Lower leg skin (tissue), 3 donors: ENCODE results near the gene SLC41A3.

Experiments used
- CTCF ChIP-seq, 3 donors: fragments of 450-650 bp; IDR thresholded peaks; one replicate each; pipeline ENCODE4 v1.5.1; 2016; ENCODE audit warnings: antibody characterized with exemption in 3 of 3, mild to moderate bottlenecking in 3 of 3, moderate library complexity in 2 of 3
- POLR2A ChIP-seq, 2 donors: fragments of 450-650 bp; IDR thresholded peaks; one replicate each; pipeline ENCODE4 v1.6.1; 2016 to 2017; ENCODE audit warnings: antibody characterized with exemption in 2 of 2, mild to moderate bottlenecking in 1 of 2, moderate library complexity in 1 of 2

GRCh38 chr3:126018545-126018944, 65.4 kb downstream of the SLC41A3 start:
- no peak for TF ChIP-seq CTCF (IDR thresholded peaks at IDR 0.05)
- TF ChIP-seq POLR2A (IDR thresholded peaks at IDR 0.05): no peak
